GM18868 (cell line): ENCODE data around the gene SLC6A8.

Experiments
- ATAC-seq: cut with Tn5 transposase; IDR thresholded peaks from one replicate; pipeline ENCODE4 v1.9.1; 2021; ENCODE audit warnings: mild to moderate bottlenecking, moderate library complexity; ENCODE audit not compliant: unreplicated experiment

Gene SLC6A8

DNA sequence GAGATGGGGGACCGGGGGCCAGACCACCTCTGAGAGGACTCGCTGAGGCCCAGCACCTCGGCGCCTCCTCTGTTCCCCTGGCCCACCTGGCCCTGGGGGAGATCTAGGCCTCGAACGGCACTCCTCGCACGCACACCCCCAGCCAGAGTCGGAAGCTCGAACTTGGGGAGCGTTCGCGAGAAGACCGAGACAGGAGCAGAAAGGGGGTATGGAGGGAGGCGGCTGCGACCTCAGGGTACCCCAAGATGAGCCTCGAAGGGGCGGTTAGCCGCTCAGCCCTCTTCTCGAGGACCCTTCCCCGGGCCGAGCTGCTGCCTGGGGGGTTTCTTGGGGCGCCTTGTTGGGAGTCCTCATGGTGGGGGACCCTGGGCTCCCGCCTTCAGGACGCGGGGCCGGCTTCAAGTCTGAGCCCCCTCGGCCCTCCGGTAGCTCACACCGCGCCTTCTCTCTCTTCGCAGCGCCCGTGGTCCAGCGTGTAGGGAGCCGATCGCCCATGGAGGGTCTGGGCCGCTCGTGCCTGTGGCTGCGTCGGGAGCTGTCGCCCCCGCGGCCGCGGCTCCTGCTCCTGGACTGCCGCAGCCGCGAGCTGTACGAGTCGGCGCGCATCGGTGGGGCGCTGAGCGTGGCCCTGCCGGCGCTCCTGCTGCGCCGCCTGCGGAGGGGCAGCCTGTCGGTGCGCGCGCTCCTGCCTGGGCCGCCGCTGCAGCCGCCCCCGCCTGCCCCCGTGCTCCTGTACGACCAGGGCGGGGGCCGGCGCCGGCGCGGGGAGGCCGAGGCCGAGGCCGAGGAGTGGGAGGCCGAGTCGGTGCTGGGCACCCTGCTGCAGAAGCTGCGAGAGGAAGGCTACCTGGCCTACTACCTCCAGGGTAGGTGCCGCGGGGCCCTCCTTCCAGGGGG is 40.0 kb upstream of the SLC6A8 start:
- no peak for ATAC-seq

DNA sequence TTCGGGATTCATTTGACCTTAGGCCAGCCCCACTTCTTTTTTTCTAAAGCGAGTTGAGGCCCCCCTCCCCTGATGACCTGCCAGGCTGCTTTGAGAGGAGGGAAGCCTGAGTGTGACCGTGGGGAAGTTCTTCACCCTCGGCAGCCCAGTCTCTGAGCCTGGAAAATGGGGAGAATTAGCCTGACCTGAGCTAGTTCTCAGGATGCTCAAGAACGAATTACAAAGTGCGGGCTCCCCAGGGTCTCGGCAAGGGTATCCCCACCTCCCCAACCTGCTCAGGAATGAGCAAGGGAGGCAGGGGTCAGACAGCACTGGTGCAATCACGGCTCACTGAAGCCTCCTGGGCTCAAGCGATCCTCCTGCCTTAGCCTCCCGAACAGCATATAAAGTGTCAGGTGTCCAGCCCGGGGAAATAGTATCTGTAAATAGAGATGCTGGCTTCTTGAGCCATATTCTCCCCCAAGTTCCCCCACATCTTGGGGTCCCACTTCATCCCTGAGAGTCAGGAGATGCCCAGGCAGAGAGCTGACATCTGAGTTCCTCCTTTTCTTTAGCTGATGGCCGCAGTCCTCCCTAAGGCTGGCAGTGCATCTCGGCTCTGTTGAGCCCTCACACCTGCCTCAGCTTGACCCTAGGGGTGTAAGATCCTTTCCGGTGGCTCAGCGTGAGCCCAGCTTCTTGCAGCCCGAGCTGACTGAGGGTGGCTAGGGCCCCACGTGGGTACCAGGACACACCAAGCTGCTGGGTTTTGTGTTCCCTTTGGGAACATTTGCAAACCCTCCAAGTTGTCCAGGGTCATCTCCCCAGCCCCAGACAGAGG is 39.2 kb upstream of the SLC6A8 start:
- no peak for ATAC-seq

DNA sequence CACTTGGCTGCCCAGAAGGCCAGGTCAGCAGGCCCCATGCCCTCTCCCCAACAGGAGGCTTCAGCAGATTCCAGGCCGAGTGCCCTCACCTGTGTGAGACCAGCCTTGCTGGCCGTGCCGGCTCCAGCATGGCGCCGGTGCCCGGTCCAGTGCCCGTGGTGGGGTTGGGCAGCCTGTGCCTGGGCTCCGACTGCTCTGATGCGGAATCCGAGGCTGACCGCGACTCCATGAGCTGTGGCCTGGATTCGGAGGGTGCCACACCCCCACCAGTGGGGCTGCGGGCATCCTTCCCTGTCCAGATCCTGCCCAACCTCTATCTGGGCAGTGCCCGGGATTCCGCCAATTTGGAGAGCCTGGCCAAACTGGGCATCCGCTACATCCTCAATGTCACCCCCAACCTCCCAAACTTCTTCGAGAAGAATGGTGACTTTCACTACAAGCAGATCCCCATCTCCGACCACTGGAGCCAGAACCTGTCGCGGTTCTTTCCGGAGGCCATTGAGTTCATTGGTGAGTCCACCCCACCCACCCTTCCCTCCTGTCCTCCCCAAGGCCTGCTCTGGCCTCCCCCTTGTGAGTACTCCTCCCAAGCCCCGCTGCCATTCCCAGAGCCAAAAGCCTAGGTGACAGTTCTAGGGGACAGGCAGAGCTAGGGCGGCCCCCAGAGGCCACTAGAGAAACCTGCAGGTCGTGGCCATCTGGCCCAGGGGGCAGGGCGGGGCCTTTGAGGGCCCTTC is 38.4 kb upstream of the SLC6A8 start:
- no peak for ATAC-seq

DNA sequence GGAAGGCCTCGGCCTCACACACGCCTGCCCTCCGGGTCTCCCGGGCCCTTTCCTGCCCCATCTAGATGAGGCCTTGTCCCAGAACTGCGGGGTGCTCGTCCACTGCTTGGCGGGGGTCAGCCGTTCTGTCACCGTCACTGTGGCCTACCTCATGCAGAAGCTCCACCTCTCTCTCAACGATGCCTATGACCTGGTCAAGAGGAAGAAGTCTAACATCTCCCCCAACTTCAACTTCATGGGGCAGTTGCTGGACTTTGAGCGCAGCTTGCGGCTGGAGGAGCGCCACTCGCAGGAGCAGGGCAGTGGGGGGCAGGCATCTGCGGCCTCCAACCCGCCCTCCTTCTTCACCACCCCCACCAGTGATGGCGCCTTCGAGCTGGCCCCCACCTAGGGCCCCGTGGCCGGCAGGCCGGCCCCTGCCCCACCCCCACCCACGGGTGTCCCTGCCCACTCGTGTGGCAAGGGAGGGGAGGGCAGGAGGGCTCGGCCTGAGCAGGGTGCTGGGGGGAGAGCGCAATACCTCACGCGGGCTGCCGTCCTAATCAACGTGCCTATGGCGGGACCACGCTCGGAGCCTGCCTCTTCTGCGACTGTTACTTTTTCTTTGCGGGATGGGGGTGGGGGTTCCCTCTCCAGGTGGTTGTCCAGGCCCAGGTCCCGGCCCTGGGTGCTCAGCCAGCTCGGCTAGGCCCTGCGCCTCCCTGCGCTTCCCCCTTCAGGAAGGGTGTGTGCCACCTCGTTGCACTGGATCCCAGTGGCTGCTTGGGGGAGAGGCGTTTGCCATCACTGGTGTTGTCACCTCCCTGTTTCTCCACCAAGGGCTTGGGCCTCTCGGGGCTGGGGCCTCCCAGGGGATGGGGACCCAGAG is 37.6 kb upstream of the SLC6A8 start:
- ATAC-seq = no peak

DNA sequence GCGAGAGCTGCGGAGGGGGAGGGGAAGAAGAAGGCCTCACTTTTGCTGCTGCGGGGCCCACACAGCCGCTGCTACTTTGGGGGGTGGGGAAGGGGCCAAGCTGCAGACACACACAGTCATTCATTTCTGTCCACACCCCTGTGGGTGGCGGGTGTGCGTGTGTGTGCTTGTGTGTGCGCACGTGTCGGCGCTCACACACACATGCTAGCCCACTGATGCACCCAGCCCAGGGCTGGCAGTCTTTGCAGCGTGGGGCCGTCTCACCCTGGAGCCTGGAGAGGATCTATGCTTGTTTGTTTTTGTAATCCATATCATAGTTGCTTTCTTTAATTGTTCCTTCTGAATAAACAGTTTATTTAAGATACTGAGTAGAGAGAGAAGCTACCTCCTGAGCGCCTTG is 36.8 kb upstream of the SLC6A8 start:
- no peak for ATAC-seq

DNA sequence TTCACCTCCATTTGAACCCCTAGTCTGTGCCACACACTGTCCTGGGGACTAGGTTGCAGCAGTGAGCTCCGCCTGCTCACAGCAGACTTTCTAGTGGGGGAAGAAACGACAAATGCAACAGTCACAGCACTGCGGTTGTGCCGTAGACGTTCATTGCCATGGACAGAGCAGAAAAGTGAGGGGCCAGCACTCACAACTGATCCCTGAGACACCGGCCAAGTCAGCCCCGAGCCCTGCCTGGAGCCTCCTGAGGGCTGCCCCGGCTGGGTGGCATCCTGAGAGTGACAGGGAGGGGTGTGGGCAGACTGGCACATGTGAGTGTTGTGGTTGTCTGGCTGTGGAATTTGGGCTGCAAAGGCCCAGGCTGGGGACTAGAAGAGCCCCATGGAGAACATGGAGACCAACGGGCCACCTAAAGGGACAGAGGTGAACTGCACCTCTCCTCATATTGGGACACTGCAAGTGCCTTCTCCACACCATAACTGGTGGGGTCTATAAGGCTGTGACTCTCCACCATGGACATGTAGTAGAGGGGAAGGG is 36.1 kb upstream of the SLC6A8 start:
- ATAC-seq = no peak

DNA sequence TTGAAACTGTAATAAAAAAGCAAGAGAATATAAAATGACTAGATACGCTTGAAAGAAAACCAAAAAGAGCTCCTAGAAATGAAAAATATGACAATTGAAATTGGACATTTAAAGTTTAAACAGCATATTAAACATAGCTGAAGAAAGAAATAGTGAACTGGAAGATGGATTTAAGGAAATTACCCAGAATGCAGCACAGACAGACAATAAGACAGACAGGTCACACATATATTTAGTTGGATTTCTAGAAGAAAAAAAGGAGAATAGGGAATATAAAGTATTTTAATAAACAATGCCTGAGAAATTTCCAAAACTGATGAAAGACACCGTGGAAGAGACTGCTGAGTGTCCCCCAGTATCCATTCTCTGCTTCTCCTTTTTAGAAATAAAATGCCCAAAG is 34.2 kb upstream of the SLC6A8 start:
- ATAC-seq = no peak

DNA sequence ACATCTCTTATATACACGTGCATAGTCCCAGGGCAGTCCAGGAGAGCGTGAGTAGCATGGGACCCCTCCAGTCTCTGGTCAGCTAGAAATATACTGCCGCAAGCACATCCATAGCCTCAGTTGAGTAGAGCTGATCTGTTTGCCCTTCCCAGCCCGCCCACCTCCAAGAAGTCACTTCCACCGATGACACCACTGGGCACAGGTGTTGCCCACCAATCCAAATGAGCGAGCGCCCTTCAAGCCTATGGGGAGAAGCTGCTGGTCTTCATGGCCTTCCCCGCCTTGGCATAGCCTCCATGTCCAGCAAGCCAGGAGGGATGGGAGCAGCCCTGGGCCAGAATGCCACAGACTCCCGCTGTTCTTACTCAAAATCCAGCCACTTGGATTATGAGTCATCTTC is 30.6 kb upstream of the SLC6A8 start:
- ATAC-seq = no peak

DNA sequence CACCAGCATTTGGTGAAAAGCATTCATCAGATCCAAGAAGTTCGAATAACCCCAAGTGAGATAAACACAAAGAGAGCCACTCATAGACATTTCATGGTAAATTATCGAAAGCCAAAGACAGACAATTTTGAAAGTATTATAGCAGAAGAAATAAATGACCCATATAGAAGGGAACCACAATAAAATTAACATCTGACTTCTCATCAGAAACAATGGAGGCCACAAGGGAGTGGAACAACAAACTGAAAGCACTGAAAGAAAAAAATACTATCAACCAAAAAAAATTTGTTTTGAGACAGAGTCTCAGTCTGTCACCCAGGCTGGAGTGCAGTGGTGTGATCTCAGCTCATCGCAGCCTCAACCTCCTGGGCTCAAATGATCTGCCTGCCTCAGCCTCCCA is 28.5 kb upstream of the SLC6A8 start:
- no peak for ATAC-seq

DNA sequence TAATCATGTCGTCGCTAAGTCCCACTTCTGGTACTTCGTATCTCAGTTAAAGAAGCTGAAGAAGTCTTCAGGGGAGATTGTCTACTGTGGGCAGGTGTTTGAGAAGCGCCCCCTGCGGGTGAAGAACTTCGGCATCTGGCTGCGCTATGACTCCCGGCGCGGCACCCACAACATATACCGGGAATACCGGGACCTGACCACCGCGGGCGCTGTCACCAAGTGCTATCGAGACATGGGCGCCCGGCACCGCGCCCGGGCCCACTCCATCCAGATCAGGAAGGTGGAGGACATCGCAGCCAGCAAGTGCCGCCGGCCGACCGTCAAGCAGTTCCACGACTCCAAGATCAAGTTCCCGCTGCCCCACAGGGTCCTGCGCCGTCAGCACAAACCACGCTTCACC is 25.5 kb upstream of the SLC6A8 start:
- no peak for ATAC-seq

DNA sequence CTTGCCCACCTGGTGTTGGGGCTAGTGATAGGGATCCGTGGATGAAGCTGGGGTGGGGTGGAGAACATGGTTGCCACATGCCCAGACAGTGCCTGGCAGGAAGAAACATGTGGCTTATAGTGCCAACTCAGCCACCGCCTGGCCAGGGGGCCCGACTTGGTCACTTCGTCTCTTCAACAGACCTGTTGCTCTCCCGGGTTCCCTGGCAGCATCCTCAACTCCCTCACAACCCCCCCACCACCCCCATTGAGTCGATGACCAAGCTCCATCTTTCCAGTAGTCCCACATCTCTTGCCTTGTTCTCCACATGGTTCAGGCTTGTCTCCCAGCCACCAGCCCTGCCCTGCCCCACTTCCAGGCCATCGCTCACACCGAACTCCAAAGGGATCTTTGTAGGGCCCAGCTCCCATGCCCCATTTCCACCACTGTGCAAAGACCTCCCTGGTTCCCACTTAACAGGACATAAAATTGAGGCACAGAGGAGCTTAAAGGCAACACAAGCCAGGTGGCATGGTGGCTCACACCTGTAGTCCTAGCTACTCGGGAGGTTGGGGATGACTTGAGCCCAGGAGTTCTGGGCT is 21.9 kb upstream of the SLC6A8 start:
- ATAC-seq = no peak

DNA sequence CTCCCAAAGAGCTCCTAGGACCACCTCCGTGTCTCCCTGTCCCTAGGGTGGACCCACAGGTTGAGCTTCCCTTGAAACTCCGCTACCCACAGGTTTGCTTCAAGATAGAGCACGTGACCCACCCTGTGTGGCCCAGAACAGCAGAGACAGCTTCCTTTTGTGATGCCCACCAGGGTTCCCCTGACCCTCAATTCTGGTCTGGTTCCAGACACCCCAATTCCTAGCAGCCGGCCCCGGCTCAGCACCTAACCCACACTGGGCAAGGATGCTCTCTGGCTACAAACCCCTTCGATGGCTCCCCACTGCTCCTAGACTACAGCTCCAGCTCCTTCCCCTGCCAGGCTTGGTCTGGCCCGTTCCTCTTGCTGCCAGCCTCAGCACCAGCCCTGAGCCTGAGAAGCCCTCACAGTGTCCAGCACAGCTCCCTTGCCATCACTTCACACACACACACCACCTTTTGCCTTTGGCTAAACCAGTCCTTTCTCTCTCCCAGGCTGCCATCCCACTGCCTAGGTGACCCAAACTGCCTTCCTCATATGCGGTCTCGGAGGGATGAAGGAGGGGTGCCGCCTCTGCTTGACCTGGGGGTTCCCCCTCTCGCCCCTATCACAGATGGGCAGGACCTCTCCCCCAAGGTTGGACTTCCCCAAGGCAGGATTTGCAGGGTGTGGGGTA is 20.3 kb upstream of the SLC6A8 start:
- no peak for ATAC-seq

DNA sequence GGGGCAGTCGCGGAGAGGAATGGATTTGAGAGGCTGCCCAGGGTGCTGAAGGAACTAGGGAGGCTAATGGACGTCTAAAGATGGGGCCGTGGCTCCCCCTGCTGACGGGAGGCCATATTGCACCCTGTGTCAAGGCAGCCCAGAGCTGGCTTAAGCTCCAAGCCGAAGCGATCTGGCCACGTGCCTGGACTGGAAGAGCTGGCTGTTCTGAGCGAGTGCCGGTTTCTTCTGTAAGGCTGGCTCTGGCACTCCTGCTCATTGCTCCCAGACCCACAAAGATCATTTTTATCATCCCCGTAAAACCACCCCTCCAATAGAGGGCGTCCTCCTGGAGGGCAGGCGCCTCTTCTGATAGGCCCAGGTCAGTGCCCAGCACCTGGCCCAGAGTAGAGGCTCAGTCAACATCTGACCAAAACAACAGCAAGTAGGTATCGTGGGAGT is 19.8 kb upstream of the SLC6A8 start:
- peak; percentile 77 for ATAC-seq

DNA sequence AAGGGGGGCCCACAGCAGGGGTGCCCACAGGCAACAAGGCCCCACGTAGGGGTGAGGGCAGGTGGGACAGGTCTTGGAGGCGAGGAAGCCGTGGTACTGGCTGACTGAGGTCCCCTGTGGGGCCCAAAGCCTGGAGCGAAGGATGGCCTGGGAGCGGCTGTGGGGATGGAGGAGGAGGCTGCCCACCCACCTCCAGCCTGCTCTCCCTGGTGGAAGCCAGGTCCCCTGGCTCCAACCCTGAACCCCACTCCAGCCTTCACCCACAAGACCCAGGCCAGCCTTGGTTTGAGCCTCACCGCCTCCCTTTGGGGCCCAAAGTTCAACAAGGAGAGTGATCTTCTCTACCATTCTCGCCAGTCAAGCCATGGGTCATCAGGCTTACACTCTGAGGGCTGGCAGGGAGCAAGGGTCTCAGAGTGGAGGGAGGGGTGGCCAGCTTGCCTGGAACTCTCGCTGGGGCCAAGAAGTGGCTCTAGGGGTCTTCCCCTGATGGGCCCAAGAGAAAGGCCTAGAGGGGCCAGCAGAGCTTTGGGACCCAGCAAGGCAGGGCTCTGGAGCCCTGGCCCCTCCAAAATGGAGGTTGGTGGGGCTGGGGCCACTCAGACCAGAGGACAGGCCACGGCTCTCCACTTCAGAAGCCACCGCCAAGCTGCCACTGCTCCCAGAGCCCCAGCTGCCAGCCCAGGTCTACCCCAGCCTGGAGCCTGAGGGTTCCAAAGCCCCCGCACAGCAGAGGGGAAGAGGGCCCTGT is 19.1 kb upstream of the SLC6A8 start:
- no peak for ATAC-seq

DNA sequence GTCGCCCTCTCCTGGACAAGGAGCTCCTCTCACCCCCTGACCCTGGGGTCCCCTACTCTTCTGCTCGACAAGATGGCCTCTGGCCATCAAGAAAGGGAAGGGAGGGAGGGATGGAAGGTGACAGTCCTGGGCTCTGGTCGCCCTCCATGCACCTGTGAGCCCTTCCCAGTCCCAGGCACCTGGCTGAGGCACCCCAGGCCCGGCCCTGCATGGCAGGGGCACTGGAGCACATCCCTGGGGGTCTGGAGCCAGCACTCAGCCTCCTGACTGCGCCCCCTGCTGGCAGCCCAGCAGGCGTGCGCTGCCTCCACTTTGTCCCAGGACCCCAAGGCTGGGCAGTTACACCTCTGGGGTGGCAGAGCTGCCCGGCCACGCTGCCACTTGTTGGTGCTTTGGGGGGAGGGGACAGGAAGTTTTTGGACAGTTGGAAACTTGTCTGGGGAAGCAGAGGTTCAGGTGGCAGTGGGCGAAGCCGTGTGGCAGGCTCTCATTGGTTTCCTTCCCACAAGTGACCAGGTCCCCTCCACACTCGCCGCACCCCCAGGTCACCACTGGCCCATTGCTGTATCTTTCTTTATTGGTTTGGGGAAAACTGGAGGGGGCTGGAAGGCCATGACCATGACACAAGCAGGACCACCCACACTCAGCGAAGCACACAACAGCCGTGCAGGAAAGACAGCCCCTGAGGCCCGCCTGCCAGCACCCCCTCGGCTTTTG is 18.4 kb upstream of the SLC6A8 start:
- peak; percentile 56 for ATAC-seq

DNA sequence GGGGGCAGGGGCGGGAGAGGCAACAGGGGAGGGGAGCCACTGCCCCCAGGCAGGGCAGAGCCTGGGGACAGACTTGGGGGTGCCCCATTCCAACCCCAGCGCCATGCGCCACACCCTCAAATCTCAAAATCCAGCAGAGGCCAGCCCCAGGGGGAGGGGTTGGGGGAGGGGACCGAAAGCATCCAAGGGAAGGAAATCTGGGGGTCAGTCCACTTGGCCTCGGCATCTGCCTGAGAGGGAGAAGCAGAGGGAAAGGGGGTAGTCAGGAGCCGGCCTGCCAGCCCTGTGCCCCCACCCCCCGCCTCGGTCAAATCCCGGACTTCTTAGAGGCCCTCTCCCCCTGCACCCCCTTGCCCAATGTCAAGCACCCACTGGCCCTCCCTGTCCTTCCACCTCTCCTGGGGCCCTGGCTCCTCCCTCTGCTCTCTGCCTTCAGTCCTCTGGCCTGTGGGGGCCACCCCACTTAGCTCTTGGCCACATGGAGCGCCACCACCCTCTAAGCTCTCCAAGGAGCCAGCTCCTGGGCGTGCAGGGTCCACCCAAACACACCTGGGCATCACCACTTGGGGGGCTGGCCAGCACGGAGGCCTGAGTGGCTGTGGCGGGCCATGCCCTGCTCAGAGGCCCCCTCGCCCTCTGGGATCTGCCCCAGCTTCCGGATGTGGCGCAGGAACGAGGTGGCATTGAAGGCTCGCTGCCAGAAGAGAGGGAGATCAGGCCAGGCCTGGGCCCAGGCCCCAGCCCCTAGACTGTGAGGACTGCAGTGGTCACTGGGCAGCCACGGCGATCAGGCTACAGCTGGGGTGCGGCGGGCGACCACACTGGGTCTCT is 17.6 kb upstream of the SLC6A8 start:
- no peak for ATAC-seq
